ENCODE results near the gene BRAP. TPM values are rescaled to one million over a fixed set of nuclear protein-coding genes. Genes with fewer than 3 reads are reported as not detected.
"Not testable (repeated sequence)": the region's sequence is repeated elsewhere in the genome, so short reads cannot be mapped to it uniquely, and the experiment has no call there.

The BRAP gene
- polyA plus RNA-seq, 10 donors: 10.2 to 15.9 (median 12.7) TPM

GRCh38 chr12:111617841-111618240 is 67.9 kb downstream of the BRAP start:
- not testable (repeated sequence) for DNase-seq

DNA sequence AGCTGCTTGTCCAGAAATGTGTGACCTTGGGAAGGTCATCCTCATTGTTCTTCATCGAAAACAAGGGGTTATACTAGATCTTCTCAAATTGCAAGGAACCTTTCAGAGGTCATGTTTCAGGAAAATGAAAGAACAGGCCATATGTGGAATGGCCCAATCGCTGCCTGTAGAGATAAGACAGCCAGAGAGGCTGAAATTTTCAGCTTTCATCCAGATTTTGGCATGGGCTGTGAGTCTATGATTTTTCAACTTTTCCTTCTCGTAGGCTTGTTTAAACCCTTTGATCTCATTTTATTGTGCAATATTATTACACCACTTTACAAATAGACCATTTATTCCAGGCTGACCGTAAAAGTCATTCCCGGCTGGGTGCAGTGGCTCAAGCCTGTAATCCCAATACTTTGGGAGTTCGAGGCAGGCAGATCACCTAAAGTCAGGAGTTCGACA is 69.6 kb downstream of the BRAP start:
- DNase-seq: no peak

GRCh38 chr12:111607239-111607638 is 78.5 kb downstream of the BRAP start:
- no peak for DNase-seq

DNA sequence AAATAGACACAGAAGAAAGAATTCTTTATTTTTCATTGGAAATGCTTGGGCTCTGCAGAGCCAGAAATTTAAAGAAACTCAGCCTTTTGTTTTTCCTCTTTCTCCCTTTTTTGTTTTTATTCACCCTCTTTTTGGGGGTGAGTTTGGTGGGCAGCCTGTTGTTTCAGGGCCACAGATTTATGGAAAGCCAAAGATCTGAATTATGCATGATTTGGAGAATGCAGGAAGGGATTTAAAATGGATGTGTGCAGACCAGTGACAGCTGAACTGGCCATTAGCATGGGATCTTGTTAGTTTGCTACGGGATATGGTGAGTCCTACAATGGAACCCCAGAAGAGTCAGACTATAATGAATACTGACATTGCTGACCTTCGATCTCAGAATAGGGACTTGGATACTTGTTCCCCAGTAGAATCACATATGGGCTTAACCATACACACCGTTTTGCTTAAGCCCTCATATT is 79.0 kb downstream of the BRAP start:
- no peak for DNase-seq

- DNase-seq: no peak
Observed at GRCh38 chr12:111605911-111606766, 79.6 kb downstream of the BRAP start.

DNA sequence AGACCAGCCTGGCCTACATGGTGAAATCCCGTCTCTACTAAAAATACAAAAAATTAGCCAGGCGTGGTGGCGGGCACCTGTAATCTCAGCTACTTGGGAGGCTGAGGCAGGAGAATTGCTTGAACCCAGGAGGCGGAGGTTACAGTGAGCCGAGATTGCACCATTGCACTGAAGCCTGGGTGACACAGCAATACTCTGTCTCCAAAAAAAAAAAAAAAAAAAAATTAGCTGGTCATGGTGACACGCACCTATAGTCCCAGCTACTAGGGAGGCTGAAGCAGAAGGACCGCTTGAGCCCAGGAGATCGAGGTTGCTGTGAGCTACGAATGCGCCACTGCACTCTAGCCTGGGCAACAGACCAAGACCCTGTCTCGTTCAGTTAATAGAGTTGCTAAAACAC is 82.9 kb downstream of the BRAP start:
- not testable (repeated sequence) for DNase-seq

GRCh38 chr12:111602348-111602747 is 83.4 kb downstream of the BRAP start:
- no peak for DNase-seq

DNA sequence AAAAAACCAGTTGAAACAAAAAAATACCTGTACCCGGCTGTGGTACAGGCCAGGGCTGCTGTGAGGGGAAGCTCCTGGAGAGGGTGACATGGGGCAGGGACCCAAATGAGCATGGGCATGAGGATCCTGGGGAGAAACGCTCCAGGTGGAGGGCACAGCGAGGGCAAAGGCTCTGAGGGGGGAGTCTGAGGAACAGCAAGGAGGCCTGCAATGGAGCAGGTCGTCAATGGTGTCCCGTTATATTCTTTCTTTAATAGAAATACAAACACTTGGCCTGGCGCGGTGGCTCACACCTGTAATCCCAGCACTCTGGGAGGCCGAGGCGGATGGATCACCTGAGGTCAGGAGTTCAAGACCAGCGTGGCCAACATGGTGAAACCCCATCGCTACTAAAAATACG is 84.8 kb downstream of the BRAP start:
- DNase-seq: not testable (repeated sequence)

- DNase-seq: no peak
Observed at GRCh38 chr12:111600205-111600642, 85.5 kb downstream of the BRAP start.

- DNase-seq: peak; percentile 94 to 97 (median 94)
Observed at GRCh38 chr12:111599453-111600204, 86.1 kb downstream of the BRAP start.

DNA sequence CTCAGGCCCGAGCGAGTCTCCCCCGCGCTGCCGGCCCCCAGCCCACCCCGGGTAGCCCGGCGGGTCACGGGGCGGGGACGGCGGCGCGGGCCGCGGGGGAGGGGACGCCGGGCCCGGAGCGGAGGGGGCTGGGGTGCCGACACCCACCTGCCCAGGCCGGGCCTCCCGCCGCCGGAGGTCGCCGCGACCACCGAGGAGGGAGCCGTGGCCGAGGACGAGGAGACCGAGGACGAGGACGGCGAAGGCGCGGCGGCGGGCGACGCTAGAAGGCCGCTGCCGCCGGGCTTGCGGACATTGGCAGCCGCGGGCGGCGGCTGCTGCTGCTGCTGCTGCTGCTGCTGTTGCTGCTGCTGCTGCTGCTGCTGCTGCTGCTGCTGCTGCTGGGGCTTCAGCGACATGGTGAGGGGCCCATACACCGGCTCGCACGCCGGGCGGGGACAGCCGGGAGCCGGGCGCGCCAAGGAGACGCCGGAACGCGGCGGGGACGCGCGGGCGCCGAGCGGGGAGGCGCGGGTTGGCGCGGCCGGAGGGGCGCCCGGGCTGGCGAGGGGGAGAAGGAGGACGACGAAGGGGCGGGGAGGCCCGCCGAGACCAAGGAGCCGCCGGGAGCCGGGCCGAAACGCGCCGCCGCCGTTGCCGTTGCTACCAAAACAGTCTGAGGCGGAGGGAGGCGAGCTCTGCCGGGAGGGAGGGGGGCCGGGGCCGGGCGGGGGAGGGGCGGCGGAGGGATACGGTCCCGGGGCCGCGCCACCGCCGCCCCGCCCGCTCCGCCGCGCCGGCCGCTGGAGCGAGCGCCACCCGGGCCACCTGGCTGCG is 86.9 kb downstream of the BRAP start, which contains the start of gene ATXN2:
ATXN2 (minus strand) TSS at position 679 of the 816 bp plus-strand sequence; CDS start at position 398, 281 bp downstream.
- peak in 1 of 3 donors; percentile 82 for DNase-seq

- peak; percentile 15 to 85 (median 64) for DNase-seq
Observed at GRCh38 chr12:111597831-111598636, 87.7 kb downstream of the BRAP start.

DNA sequence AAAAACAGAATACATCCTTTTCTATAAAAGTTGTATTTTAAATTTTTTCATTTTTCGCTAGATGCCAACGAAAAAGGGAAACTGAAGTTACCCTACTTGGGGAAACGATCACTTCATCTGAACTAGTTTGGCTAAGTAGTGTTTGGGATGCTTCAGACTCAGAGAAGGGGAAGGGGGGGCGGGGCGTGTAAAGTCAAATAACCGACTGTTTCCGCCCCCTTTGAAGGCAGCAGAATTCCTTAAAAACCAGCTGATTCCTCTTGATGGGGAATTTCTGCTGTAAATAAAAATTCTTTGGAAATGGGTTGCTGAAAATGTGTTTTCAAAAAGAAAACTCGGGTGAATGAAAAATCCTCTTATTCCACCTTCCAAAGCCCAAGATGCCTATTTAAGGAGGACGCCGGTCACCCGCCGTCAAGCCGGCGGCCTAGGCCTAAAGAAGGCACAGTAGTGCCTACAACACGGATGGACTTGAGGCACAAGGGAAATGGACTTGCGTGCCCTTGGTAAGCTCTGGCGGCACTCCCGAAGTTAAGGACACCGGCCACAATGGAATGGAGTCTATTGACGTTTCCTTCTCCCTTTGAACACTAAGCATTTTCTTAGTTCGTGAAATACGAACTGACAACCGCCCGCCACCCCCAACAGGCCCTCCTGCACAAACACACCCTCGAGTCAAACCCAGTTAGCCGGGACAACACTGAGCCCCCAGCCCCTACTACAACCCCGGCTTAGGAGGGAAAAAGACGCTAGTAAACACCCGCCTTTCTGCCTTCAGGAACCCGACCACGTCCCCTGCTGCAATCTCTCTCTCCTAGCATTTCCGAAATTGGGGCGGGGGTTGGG is 88.5 kb downstream of the BRAP start:
- DNase-seq: peak; percentile 38 to 71 (median 45)

- not testable (repeated sequence) for DNase-seq
Observed at GRCh38 chr12:111595341-111595835, 90.4 kb downstream of the BRAP start.

Other genes starting within 250 kb of the BRAP start
- 10 to 100 TPM; 36.9 to 66.1 (median 53.2) TPM for gene ATXN2, start 86.6 kb downstream of the BRAP start, polyA plus RNA-seq (ENCODE audit: insufficient read length in 10 of 10)
- gene ACAD10, start 97 bp upstream of the BRAP start, polyA plus RNA-seq (ENCODE audit: insufficient read length in 10 of 10): 10 to 100 TPM in 9 of 10 donors, 1 to 10 TPM in 1; 9.8 to 26.9 (median 16.0) TPM
- gene ALDH2, start 81.0 kb upstream of the BRAP start, polyA plus RNA-seq (ENCODE audit: insufficient read length in 10 of 10): 10 to 100 TPM; 27.2 to 55.4 (median 35.1) TPM
- 10 to 100 TPM; 27.5 to 38.3 (median 31.5) TPM for gene MAPKAPK5, start 156.3 kb upstream of the BRAP start, polyA plus RNA-seq (ENCODE audit: insufficient read length in 10 of 10)

All from muscle of back (tissue), 11 donors.